ENCODE data around the gene MEIKIN. TPM values are rescaled to one million over a fixed set of nuclear protein-coding genes. Genes with fewer than 3 reads are reported as not detected.
"Not testable (repeated sequence)": the region's sequence is repeated elsewhere in the genome, so short reads cannot be mapped to it uniquely, and the experiment has no call there.

MEIKIN gene
- total and polyA plus RNA-seq, 4 experiments from 2014 or later: 3.6 to 6.2 TPM; not detected in 2

- not testable (repeated sequence) for H3K27ac ChIP-seq (ENCODE audit: low read depth, low read length)
Measured at GRCh38 chr5:131778141-131778540, 167.3 kb downstream of the MEIKIN start.

GRCh38 chr5:131776450-131776849 lies 169.0 kb downstream of the MEIKIN start:
- Histone ChIP-seq H3K27me3 (ENCODE audit: insufficient read depth, low read length) (no peaks in the 10 kb centered on the region), H3K9me3 (ENCODE audit: control insufficient read depth in 1 of 2, low read length in 2 of 2) (no peaks in the 10 kb centered on the region), H3K4me3 (ENCODE audit: low read length in 2 of 2) (no peak overlapping the region), H3K4me1 (ENCODE audit: insufficient read depth, low read length) (peaks cover 2% of the 10 kb centered on the region), H3K27ac (ENCODE audit: low read depth, low read length) (no peak overlapping the region), H3K36me3 (ENCODE audit: insufficient read depth, low read length) (no peaks in the 10 kb centered on the region)
- Mint-ChIP-seq H3K9me3 (peaks cover 0 to under 1% (median 0%) of the 10 kb centered on the region in 8 donors), H3K4me1 (peaks cover 15 to 40% (median 29%) of the 10 kb centered on the region in 4 donors), H3K27ac (no peak overlapping the region), H3K36me3 (peaks cover under 1 to 4% of the 10 kb centered on the region in 2 donors), H3K27me3 (no peaks in the 10 kb centered on the region), H3K4me3 (no peak overlapping the region)
- intact Hi-C loops (cut with micrococcal nuclease): no loop called here
- CTCF ChIA-PET (ENCODE audit: partially characterized antibody): no interaction called here
- POLR2A ChIA-PET (ENCODE audit: partially characterized antibody): interaction anchor here (0.7 kb wide), 1 partner anchor 14 kb away, joined by 5 read pairs; no protein-coding TSS in a partner anchor
- no peak for DNase-seq

More at GRCh38 chr5:131778141-131778540, 167.3 kb downstream of the MEIKIN start:
- H3K36me3 ChIP-seq (ENCODE audit: insufficient read depth, low read length); H3K4me1 ChIP-seq (ENCODE audit: insufficient read depth, low read length); H3K4me3 ChIP-seq (ENCODE audit: low read length in 2 of 2); CTCF ChIA-PET (ENCODE audit: partially characterized antibody); DNase-seq; H3K27me3 Mint-ChIP-seq; intact Hi-C loops (cut with micrococcal nuclease); H3K36me3 Mint-ChIP-seq; H3K9me3 Mint-ChIP-seq; H3K9me3 ChIP-seq (ENCODE audit: control insufficient read depth in 1 of 2, low read length in 2 of 2); POLR2A ChIA-PET (ENCODE audit: partially characterized antibody); H3K27me3 ChIP-seq (ENCODE audit: insufficient read depth, low read length): not testable (repeated sequence)
- H3K27ac Mint-ChIP-seq: peak overlapping the region in 1 of 7 donors; percentile 37
- H3K4me3 Mint-ChIP-seq: peak overlapping the region in 1 of 8 donors; percentile 55
- peaks cover 18 to 51% (median 33%) of the 10 kb centered on the region in 4 donors for H3K4me1 Mint-ChIP-seq

GRCh38 chr5:131774652-131775367 lies 170.7 kb downstream of the MEIKIN start:
- H3K9me3 ChIP-seq (ENCODE audit: control insufficient read depth in 1 of 2, low read length in 2 of 2): no peaks in the 10 kb centered on the region
- no peaks in the 10 kb centered on the region for H3K9me3 Mint-ChIP-seq
- no peak overlapping the region for H3K4me3 ChIP-seq (ENCODE audit: low read length in 2 of 2)
- DNase-seq: no peak
- H3K27me3 Mint-ChIP-seq: no peaks in the 10 kb centered on the region
- intact Hi-C loops (cut with micrococcal nuclease): no loop called here
- ChIA-PET CTCF (ENCODE audit: partially characterized antibody) (interaction anchor here (0.9 kb wide), 1 partner anchor 24 kb away, joined by 3 read pairs; no protein-coding TSS in a partner anchor), POLR2A (ENCODE audit: partially characterized antibody) (no interaction called here)
- H3K27me3 ChIP-seq (ENCODE audit: insufficient read depth, low read length): no peaks in the 10 kb centered on the region
- H3K36me3 ChIP-seq (ENCODE audit: insufficient read depth, low read length): no peaks in the 10 kb centered on the region
- H3K27ac Mint-ChIP-seq: no peak overlapping the region
- H3K4me1 ChIP-seq (ENCODE audit: insufficient read depth, low read length): peaks cover 2% of the 10 kb centered on the region
- no peaks in the 10 kb centered on the region for H3K36me3 Mint-ChIP-seq
- H3K27ac ChIP-seq (ENCODE audit: low read depth, low read length): no peak overlapping the region
- peaks cover 14 to 31% (median 20%) of the 10 kb centered on the region in 4 donors for H3K4me1 Mint-ChIP-seq
- no peak overlapping the region for H3K4me3 Mint-ChIP-seq

- Mint-ChIP-seq H3K36me3 (no peaks in the 10 kb centered on the region), H3K4me3 (no peak overlapping the region), H3K9me3 (no peaks in the 10 kb centered on the region), H3K4me1 (peaks cover 19 to 31% (median 22%) of the 10 kb centered on the region in 4 donors), H3K27ac (no peak overlapping the region), H3K27me3 (no peaks in the 10 kb centered on the region)
- intact Hi-C loops (cut with micrococcal nuclease): no loop called here
- ChIA-PET POLR2A (ENCODE audit: partially characterized antibody) (no interaction called here), CTCF (ENCODE audit: partially characterized antibody) (interaction anchor here (0.9 to 1.5 kb wide), 2 partner anchors 24 to 184 kb away, joined by 3 read pairs; no protein-coding TSS in a partner anchor)
- no peak for DNase-seq
- H3K27ac ChIP-seq (ENCODE audit: low read depth, low read length): no peak overlapping the region
- H3K9me3 ChIP-seq (ENCODE audit: control insufficient read depth in 1 of 2, low read length in 2 of 2): no peaks in the 10 kb centered on the region
- H3K36me3 ChIP-seq (ENCODE audit: insufficient read depth, low read length): no peaks in the 10 kb centered on the region
- peaks cover 2% of the 10 kb centered on the region for H3K4me1 ChIP-seq (ENCODE audit: insufficient read depth, low read length)
- H3K27me3 ChIP-seq (ENCODE audit: insufficient read depth, low read length): no peaks in the 10 kb centered on the region
- no peak overlapping the region for H3K4me3 ChIP-seq (ENCODE audit: low read length in 2 of 2)
Measured at GRCh38 chr5:131773805-131774204, 171.7 kb downstream of the MEIKIN start.

- Histone ChIP-seq H3K36me3 (ENCODE audit: insufficient read depth, low read length) (no peaks in the 10 kb centered on the region), H3K4me3 (ENCODE audit: low read length in 2 of 2) (no peak overlapping the region), H3K27ac (ENCODE audit: low read depth, low read length) (no peak overlapping the region), H3K4me1 (ENCODE audit: insufficient read depth, low read length) (peaks cover 2% of the 10 kb centered on the region), H3K27me3 (ENCODE audit: insufficient read depth, low read length) (no peaks in the 10 kb centered on the region), H3K9me3 (ENCODE audit: control insufficient read depth in 1 of 2, low read length in 2 of 2) (no peaks in the 10 kb centered on the region)
- H3K27me3 Mint-ChIP-seq: no peaks in the 10 kb centered on the region
- ChIA-PET CTCF (ENCODE audit: partially characterized antibody) (no interaction called here), POLR2A (ENCODE audit: partially characterized antibody) (no interaction called here)
- H3K4me1 Mint-ChIP-seq: peaks cover 14 to 24% (median 18%) of the 10 kb centered on the region in 4 donors
- H3K4me3 Mint-ChIP-seq: no peak overlapping the region
- no peak for DNase-seq
- intact Hi-C loops (cut with micrococcal nuclease): no loop called here
- H3K9me3 Mint-ChIP-seq: no peaks in the 10 kb centered on the region
- no peak overlapping the region for H3K27ac Mint-ChIP-seq
- peaks cover 0 to 3% of the 10 kb centered on the region in 2 donors for H3K36me3 Mint-ChIP-seq
Measured at GRCh38 chr5:131771692-131772091, 173.8 kb downstream of the MEIKIN start.

GRCh38 chr5:131769961-131770360 lies 175.5 kb downstream of the MEIKIN start:
- Mint-ChIP-seq H3K27ac (no peak overlapping the region), H3K4me3 (no peak overlapping the region), H3K36me3 (peaks cover 11 to 13% of the 10 kb centered on the region in 2 donors), H3K9me3 (peaks cover 0 to 1% (median 0%) of the 10 kb centered on the region in 8 donors), H3K27me3 (no peaks in the 10 kb centered on the region), H3K4me1 (peaks cover 16 to 25% (median 23%) of the 10 kb centered on the region in 4 donors)
- Histone ChIP-seq H3K27me3 (ENCODE audit: insufficient read depth, low read length) (no peaks in the 10 kb centered on the region), H3K9me3 (ENCODE audit: control insufficient read depth in 1 of 2, low read length in 2 of 2) (no peaks in the 10 kb centered on the region), H3K4me1 (ENCODE audit: insufficient read depth, low read length) (no peaks in the 10 kb centered on the region), H3K4me3 (ENCODE audit: low read length in 2 of 2) (no peak overlapping the region), H3K36me3 (ENCODE audit: insufficient read depth, low read length) (no peaks in the 10 kb centered on the region), H3K27ac (ENCODE audit: low read depth, low read length) (no peak overlapping the region)
- intact Hi-C loops (cut with micrococcal nuclease): no loop called here
- ChIA-PET CTCF (ENCODE audit: partially characterized antibody) (no interaction called here), POLR2A (ENCODE audit: partially characterized antibody) (no interaction called here)
- no peak for DNase-seq

GRCh38 chr5:131769336-131769735 lies 176.1 kb downstream of the MEIKIN start:
- H3K4me1 ChIP-seq (ENCODE audit: insufficient read depth, low read length): no peaks in the 10 kb centered on the region
- no peak overlapping the region for H3K4me3 ChIP-seq (ENCODE audit: low read length in 2 of 2)
- H3K9me3 Mint-ChIP-seq: peaks cover 0 to 8% (median 0%) of the 10 kb centered on the region in 8 donors
- intact Hi-C loops (cut with micrococcal nuclease): no loop called here
- DNase-seq: no peak
- no peaks in the 10 kb centered on the region for H3K9me3 ChIP-seq (ENCODE audit: control insufficient read depth in 1 of 2, low read length in 2 of 2)
- no peaks in the 10 kb centered on the region for H3K27me3 Mint-ChIP-seq
- POLR2A ChIA-PET (ENCODE audit: partially characterized antibody): no interaction called here
- no peak overlapping the region for H3K27ac ChIP-seq (ENCODE audit: low read depth, low read length)
- no peaks in the 10 kb centered on the region for H3K27me3 ChIP-seq (ENCODE audit: insufficient read depth, low read length)
- CTCF ChIA-PET (ENCODE audit: partially characterized antibody): no interaction called here
- no peaks in the 10 kb centered on the region for H3K36me3 ChIP-seq (ENCODE audit: insufficient read depth, low read length)
- H3K4me3 Mint-ChIP-seq: no peak overlapping the region
- H3K27ac Mint-ChIP-seq: peak overlapping the region in 1 of 7 donors; percentile 14
- H3K36me3 Mint-ChIP-seq: peaks cover 17 to 18% of the 10 kb centered on the region in 2 donors
- peaks cover 16 to 25% (median 22%) of the 10 kb centered on the region in 4 donors for H3K4me1 Mint-ChIP-seq

Data from CD4-positive, alpha-beta memory T cell (primary cell).